ENCODE data around the gene ITGB2.

Gene ITGB2

DNA sequence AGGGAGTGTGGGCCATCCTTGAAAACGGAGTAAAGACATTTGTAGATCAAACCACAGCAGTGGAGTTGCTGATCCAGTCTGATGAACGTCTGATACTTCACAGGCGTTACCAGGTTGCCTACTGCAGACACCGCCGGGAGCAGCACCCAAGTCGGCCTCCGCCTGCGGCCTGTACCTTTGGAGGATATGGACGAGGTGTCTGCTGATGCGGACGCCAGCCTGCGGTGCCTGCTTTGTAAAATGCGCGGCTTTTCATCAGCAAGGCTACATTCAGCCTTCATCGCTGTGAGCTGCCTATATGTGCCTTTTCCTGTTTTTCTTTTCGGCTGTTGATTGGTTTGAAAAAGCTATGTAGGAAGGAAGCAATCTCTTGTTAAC lies 35.1 kb upstream of the ITGB2 start:
- no peak for DNase-seq (ENCODE audit: low read depth in 3 of 3, low spot score in 1 of 3)

DNA sequence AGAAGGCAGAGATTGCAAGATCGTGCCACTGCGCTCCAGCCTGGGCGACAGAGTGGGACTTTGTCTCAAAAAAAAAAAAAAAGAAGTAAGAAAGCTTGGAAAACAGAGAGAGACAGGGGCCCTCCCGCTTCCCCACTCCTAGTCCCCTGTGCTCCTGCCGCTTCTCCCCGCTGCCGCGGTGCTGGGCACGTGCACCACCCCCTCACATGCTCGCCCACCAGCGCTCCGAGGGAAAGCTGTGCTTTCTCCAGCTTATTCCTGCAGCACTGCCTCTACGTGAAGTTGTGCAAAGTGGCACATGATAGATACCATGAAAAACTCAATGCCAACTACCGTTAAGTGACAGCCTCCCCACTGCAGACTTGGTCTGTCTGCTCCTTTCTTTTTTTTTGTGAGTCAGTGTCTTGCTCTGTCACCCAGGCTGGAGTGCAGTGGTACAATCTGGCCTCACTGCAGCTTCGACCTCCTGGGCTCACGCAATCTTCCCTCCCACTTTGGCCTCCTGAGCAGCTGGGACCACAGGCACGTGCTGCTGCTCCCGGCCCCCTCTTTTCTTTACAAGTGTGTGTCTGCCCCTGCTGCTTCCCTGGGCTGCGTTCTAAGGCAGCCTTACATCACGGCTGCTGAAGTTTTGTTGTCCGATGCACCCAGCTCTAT lies 34.6 kb upstream of the ITGB2 start:
- DNase-seq (ENCODE audit: low read depth in 3 of 3, low spot score in 1 of 3), result no peak

DNA sequence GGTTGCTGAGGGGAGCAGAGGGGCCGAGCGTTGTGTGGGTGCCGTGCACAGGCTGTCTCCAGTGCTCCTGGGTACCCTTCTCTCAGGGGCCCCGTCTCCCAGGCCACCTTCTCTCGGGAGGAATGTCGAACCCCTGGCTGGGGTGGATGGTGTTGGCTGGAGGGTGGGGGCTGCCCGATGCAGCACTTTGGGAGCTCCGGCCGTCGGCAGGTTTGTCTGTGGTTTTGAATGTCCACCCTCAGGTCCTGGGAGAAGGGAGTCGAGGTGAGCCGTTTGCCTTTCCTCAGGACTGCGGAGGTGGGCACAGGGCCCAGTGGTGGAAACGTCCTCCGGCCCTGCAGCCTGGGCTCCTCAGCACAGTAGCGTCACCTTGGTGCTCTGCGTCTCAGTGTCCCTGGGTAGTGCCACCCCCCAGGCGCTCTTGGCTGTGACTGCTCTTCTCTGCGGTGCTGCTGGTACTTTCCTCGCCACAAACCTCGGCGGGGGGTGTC lies 33.6 kb upstream of the ITGB2 start:
- no peak for DNase-seq (ENCODE audit: low read depth in 3 of 3, low spot score in 1 of 3)

DNA sequence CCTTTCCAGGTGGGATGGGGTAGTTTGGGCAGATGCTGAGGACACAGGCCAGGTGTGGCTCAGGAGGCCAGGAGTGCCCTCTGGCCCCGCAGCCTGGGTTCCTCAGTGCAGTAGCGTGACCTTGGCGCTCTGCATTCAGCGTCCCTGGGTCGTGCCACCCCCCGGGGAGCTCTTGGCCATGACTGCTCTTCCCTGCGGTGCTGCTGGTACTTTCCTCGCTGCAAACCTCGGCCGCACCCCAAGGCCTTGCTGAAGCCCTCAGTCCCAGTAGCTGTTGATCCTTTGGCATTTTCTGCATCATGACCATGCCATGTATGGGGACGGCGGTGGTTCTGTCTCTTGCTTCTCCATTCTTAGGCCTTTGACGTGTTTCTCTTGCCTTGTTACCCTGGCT lies 32.9 kb upstream of the ITGB2 start:
- DNase-seq (ENCODE audit: low read depth in 3 of 3, low spot score in 1 of 3), result no peak

DNA sequence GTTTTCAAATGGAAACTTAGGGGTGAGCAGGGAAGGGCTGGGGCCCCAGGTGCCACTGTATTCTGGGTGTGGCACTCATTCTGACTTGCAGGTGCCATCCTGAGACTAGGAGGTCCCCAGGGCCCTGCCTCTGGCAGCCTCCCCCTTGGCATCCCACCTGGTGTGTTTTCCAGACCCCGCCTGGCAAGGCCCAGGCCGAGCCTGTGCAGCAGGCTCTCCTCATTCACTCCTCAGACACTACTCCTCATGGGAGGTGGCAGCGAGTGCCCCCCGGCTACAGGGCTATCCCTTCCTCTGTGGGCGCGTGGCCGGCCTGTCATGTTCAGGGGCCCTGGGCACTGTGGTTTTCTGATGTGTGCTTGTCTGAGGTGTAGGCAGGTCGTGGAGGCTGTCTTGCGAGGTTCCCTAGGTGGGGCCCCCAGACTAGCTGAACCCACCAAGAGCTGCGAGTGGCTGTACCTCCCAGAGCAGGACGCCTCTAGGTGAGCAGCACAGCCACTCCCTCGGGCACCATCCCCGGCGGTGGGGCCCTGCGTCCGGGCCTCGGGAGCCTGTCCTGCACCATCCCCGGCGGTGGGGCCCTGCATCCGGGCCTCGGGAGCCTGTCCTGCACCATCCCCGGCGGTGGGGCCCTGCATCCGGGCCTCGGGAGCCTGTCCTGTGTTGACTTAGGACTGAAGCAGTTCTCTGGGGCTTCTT lies 32.4 kb upstream of the ITGB2 start:
- no peak for DNase-seq (ENCODE audit: low read depth in 3 of 3, low spot score in 1 of 3)

DNA sequence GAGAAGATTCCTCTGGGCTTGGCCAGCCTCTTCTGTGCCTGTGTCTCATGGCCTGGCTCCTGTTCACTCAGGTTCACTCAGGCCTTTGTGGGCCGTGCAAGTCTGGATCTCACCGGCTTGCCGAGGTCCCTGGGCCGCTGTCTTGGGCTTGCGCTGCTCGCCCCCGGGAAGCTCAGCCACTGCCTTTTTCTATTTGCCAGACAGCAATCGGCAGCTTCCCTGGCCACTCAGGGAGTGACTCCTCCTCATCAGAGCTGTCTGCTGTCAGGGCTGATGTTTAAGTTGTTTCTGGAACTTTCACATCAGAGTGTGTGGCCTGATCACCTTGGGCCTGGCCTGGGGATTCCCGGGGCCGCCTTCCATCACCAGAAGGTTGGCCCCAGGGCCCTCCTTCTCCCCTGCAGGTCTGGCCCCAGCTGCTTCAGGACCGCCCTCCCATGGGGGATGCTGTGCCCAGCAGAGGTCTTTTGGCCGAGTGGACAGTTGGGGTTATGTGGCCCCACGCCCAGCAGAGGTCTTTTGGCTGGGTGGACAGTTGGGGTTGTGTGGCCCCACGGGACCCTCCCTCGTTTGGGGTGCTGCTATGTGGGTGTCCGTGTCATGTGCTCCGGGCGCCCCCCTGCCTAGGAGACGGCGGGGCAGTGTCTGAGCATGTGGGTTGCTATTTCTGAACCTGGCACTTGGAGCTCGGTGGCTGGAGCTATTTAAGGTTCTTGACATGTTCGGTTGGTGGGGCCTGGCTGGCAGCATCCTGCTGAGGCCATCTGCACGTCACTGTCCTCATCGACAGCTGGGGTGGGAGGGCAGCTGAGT lies 31.6 kb upstream of the ITGB2 start:
- no peak for DNase-seq (ENCODE audit: low read depth in 3 of 3, low spot score in 1 of 3)

DNA sequence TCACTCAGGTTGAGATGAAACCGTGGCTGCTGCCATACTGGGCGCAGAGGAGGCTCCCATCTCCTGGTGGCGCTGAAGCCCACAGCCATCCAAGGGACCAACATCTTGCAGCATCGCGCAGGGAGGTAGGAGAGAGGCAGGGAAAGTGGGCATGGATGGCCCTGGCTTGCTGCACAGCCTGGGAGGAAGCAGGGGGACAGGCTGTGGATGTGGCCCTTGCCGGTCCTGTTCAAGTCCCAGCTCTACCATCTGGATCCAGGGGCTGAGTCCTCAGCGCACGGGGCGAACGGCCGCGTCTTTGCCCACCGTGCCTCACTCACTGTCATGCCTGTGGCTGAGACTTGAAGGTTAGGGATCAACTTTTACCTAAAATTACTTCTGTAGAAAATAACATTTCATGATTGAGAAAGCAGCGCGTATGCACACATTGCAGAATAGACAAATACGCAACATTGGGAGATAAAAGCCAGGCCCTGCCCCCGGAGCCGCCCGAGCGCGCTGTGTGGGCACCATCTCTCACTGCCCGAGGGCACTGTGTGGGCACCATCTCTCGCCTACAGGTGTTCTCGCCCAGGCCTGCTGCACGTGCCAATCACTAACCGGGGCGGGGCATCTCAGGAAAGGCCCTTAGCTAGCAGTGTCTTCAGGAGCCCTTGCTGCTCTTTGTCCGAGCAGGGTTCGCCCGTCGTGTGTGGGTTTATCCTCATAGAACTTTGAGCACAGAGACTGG lies 30.7 kb upstream of the ITGB2 start:
- DNase-seq (ENCODE audit: low read depth in 3 of 3, low spot score in 1 of 3), result no peak

DNA sequence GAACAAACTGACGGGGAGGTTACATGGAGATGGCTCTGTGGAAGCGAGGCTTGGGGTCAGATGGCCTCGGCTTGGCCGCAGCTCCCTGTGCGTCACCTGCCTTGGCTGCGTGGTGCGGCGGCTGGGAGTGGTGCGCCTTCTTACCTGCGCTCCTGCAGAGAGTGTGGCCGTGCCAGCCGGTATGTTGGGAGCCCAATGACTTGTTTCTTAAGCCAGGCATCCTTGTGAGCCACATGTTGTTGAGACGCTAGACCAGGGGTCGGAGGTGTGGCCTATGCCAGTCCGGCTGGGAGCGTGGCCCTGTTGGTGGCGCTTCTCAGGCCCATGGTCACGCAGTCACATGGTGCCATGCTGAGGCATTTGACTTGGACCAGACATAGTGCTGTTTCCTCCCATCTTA lies 29.7 kb upstream of the ITGB2 start:
- DNase-seq (ENCODE audit: low read depth in 3 of 3, low spot score in 1 of 3), result no peak

DNA sequence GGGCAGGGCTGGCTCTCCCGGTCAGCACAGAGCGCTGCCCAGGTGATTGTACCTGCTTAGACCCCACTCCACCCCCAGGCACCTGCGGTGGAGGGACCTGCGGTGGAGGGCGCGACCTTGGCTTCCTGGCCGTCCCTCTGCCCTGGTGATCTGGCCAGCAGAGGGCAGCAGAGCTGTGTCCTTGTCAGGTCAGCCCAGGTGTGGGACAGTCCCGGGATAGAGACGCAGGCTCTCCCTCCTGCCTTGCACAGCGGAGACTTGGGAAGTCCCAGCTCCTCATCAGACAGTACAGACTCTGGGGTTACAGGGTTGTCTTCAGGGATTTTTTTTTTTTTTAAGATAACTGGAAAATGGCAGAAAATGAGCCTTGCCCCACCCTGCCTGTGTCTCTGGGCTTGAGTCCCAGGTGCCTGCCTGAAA lies 29.1 kb upstream of the ITGB2 start:
- DNase-seq (ENCODE audit: low read depth in 3 of 3, low spot score in 1 of 3), result peak; percentile 62 to 81 (median 66)

DNA sequence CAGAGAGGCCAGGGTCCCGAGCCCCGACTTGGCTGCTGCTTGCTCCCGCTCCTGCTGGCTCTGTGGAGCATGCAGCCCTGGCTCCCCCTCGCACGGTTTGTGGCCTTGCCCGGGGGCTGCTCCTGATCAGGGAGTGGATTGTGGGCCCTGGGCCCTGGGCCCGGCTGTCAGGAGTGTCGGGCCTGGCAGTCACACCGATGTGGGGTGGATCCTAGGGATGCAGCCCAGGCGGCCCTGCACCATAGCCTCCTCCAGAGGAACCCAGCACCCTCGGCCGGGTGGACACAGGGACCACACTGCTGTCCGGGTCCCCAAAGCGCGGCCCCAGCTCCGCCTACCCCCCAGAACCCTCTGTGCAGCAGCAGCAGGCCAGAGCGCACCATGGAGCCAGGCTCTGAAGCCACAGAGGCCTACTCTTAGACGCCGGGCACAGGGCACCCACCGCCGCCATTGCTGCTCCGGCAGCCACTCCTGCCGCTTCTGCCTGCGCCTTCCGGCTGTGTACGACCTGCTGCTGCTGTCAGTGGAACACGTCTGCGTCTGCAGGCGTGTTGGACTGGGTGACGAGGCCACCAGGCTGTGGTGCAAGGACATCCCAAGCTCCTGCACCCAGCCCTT lies 28.6 kb upstream of the ITGB2 start:
- no peak for DNase-seq (ENCODE audit: low read depth in 3 of 3, low spot score in 1 of 3)

DNA sequence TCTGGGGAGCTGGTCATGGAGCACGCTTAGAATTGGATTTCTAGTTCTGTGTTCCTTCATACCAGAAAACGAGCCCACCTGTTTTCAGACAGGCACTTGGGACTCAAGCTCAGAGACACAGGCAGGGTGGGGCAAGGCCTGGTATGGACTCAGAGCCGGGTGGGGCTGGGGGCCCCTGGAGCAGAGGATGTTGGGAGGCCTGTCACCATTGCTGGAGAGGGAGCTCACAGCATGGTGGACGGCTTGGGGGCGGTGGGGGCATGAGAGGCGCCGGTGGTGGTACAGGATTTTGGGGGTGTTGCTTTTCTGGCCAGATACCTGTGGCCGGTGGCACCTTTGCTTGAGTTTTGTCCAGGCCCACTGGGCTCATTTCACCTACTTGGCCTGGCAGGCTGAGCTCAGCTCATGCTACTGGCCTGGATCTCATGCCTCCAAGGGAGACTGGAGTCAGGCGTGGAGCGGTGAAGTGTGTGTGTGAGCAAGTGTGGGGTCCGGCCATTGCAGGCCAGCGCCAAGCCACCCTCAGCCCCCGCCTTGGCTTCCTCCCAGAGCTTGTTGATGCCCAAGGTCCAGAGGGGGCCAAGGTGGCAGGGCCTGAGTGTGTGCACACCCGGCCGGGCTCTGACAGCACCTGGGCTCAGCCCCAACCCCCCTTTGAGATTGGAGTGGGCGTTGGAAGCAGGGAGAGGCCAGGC lies 27.9 kb upstream of the ITGB2 start:
- DNase-seq (ENCODE audit: low read depth in 3 of 3, low spot score in 1 of 3), result no peak

DNA sequence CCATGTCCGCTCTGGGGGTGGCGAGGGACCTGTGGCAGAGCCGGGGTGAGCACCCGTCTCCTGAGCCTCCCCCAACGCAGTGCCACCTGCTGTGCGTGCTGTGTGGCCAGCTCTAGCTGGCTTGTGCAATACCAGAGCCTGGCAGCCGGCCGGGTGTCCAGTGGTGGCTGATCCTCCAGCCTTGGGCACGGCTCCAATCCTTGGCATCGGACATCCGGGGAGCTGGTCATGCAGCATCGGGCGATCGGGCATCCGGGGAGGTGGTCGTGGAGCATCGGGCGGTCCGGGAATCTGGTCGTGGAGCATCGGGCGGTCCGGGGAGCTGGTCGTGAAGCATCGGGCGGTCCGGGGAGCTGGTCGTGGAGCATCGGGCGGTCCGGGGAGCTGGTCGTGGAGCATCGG lies 27.2 kb upstream of the ITGB2 start:
- no peak for DNase-seq (ENCODE audit: low read depth in 3 of 3, low spot score in 1 of 3)

DNA sequence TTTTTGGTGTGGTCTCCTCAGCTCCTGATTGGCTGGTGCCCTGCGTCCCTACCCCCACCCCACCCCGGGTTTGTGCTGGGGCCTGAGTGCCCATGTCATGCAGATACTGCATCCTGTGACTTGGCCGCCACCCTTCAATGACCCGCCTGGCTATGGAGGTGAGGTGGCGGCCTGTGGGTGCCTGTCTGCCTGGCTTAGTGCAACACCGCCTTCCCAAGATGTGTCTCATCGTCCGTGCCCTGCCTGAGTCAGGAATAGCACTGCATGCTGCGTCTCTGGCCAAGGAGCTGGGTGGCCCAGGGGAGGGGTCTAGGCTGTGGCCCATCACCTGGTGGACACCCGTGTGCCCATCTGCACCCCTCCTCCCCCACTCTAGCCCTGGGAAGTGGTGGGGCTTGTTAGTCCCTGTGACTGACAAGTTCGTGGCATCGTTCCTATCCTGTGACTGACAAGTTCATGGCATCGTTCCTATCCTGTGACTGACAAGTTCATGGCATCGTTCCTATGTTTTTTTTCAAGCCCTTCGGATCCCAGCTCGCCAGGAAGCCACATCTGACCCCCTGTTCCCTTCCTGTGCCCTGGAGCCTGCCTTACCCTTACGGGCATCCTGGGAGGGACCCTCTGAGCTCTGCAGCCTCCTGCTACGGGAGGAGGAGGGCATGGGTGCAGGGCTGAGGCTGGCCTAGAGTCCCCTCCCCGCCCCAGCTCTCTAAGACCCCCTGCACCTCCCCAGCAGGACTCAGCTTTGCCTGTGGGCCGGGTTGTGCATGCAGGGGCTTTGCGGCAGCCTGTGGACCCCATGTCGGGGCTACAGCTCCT lies 26.6 kb upstream of the ITGB2 start:
- DNase-seq (ENCODE audit: low read depth in 3 of 3, low spot score in 1 of 3), result no peak

DNA sequence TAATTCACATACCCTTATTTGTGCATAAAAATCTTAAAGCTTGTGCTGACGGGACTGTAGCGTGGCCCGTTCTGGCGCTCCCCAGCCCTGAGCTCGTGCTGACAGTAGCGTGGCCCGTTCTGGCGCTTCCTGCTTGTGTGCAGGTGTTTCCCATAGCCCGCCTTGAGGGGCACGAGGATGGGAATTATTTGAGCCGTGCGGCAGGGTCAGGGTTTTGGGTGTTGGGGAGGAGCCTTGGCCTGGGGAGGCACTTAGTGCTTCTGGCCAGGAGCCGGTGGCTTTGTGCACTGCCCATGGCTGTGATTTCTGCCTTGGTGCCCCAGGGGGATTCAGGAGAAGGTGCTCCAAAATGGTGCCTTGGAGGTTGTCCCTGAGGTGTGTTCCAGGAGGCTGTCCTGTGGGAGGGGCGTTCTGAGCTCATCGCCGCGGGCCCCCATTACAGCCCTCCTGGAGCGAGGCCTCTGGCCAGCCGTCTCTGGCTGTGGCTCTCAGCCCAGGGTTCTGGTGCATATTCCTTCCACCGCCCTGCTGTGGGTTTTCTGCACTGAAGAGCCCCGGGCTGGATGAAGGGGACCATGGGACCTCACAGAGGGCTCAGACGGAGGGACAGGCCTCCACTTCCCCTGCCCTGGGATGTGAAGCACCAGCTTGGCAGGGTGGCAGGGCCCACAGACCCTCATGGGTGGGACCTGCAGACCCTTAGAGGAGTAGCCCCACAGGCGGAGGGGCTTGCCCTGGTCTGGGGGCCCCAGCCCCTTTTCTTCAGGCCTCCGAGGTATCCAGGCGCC lies 25.7 kb upstream of the ITGB2 start:
- DNase-seq (ENCODE audit: low read depth in 3 of 3, low spot score in 1 of 3), result no peak

DNA sequence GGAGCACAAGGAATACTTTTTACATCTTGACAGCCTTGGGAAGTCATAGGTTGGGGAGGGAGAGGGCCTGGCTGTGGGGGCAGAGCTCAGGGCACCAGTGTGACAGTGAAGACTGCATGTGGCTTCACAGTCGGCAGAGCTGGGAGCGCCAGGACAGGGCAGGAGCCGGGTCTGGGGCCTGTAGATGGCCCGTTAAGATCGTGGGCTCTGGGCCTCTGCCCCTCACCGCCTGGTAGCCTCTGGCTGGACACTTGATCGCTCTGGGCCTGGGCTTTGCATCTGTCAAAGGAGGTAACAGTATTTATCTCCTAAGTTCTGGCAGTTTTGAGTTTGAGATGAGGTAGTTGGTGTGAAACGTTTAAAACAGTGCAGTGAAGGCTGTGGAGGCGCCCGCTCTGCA lies 23.9 kb upstream of the ITGB2 start:
- no peak for DNase-seq (ENCODE audit: low read depth in 3 of 3, low spot score in 1 of 3)

DNA sequence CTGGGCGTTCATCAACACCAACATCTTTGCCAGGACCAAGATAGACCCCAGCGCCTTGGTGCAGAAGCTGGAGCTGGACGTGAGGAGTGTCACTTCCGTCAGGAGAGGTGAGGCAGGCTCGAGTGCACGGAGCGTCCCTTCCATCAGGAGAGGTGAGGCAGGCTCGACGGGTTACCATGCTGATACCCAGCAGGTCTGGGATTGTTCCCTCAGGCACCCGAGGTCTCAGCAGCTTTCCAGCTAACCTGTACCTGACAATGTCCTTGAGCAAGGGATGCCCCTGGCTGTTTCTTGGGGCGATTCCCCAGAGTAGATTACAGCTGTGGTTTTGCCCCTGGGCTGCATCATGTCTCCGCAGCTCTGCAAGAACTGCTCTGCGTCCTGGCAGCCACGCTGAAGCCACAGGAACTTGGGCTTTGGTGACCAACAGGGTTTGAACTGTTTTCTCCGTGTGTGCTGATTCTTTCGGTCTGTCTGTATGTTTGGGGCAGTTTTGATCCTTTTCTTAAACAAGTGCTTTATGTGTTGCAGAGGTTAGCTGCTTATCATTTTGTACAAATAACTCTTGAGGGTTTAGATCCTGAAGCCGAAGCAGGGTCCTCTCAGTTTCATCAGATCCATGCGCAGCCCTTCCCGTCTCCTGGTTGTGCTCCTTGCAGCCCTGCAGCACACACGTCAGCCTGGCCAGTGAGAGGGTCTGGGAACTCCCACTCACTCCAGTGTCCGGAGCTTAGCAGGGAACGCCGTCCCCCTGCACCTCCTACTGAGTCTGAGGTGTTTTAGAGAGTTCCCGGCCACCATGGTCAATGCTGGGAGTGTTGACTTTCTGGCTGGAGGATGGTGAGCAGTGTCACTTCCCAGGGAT lies 23.2 kb upstream of the ITGB2 start:
- no peak for DNase-seq (ENCODE audit: low read depth in 3 of 3, low spot score in 1 of 3)

DNA sequence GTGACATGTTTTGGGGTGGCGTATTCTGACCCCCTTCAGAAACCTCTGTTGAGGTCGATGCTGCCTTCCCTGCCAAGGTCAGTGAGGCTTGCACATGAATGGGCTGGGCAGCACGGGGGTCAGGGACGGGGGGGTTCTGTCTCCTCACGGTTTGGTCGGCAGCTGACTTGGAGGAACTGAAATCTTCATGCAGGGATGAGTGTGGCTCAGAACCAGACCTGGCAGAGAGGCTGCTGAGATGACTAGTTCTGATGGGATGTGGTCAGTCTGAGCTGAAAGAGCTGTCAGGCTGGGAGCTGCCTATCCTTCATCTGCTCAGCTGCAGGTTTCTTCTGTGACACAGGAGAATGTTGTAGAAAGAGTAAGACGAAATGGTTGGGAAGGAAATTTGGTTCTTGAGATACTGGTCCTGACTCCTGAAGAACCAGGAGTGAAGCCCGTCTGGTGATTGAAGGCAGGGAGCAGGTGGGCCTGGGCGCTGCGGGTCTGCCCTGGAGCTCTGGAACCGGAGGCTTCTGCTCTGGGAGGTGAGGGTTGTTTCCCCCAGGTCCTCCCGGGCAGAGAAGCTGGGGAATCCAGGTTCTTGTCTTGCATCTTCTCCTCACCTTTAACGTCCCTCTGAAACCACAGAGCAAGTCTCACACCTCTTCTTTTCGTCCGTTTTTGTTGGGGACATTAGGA lies 22.4 kb upstream of the ITGB2 start:
- DNase-seq (ENCODE audit: low read depth in 3 of 3, low spot score in 1 of 3), result no peak

Measured in stimulated activated CD4-positive, alpha-beta T cell treated with anti-CD3 and anti-CD28 coated beads, TNF-alpha, amount 100 ng/mL, for 1 hour (primary cell).